DOHH2 (cell line): ENCODE data around the gene MAPK8.

Experiments used
- CTCF ChIP-seq: fragments of 200-600 bp; sonication (generic); IDR thresholded peaks from one replicate; pipeline ENCODE4 v1.5.1; 2014; ENCODE audit warnings: antibody characterized with exemption, mild to moderate bottlenecking, low read depth, low read length; ENCODE audit not compliant: poor library complexity, severe bottlenecking
- EZH2phosphoT487 ChIP-seq: fragments of 200-600 bp; sonication (generic); IDR thresholded peaks from 2 replicates; pipeline ENCODE4 v1.6.1; 2017; ENCODE audit warnings: borderline replicate concordance, mild to moderate bottlenecking, antibody characterized with exemption, low read length, moderate library complexity, mixed read lengths

DNA sequence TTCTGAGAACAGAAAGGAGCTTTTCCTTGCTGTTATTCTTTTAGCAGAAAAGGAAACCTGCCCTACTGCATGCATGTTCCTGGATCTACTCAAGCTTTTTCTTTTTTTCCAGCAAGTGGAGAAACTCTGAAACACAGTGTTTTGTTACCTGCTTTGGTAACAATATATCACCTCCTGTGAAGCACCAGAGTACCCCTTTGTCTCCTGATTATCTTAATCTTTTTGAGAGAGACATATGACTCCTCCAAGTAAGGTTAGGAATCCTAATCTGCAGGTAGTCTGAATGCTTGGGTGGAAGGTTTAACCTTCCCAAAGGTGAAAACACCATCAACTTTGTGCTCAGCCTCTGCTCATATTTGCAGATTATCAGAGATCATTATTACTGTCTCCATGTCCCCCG lies 93.1 kb downstream of the MAPK8 start:
- TF ChIP-seq EZH2phosphoT487 (no peak), CTCF (no peak)
